Measurements from ENCODE around the gene RABIF.
A peak's percentile ranks its signal among the peaks of the same experiment; 100 is the strongest.

RABIF gene

GRCh38 chr1:202857136-202857610 is 31.8 kb downstream of the RABIF start:
- no peak overlapping the region for H3K4me3 ChIP-seq (replicated peaks; ENCODE audit: low read depth, low read length)
- DNase-seq (ENCODE audit: extremely low read depth, insufficient read length): no peak
- no peak for TF ChIP-seq CTCF (IDR thresholded peaks at IDR 0.05; ENCODE audit: insufficient read depth, low read length, poor library complexity, severe bottlenecking)
- peaks cover 1% of the 10 kb centered on the region; the same call in 1 of the 2 replicates for H3K27me3 ChIP-seq (replicated peaks; ENCODE audit: control insufficient read depth, insufficient read depth, low read length)
- H3K36me3 ChIP-seq (ENCODE audit: control insufficient read depth, insufficient read depth, low read length): no peaks in the 10 kb centered on the region

GRCh38 chr1:202856014-202856413 is 32.9 kb downstream of the RABIF start:
- TF ChIP-seq CTCF (IDR thresholded peaks at IDR 0.05; ENCODE audit: insufficient read depth, low read length, poor library complexity, severe bottlenecking): no peak
- H3K27me3 ChIP-seq (replicated peaks; ENCODE audit: control insufficient read depth, insufficient read depth, low read length): no peaks in the 10 kb centered on the region
- H3K36me3 ChIP-seq (ENCODE audit: control insufficient read depth, insufficient read depth, low read length): no peaks in the 10 kb centered on the region
- no peak overlapping the region for H3K4me3 ChIP-seq (replicated peaks; ENCODE audit: low read depth, low read length)
- no peak for DNase-seq (ENCODE audit: extremely low read depth, insufficient read length)

- no peaks in the 10 kb centered on the region for H3K27me3 ChIP-seq (replicated peaks; ENCODE audit: control insufficient read depth, insufficient read depth, low read length)
These were observed 34.2 kb downstream of the RABIF start for GRCh38 chr1:202854787-202855186.

GRCh38 chr1:202852163-202852904 is 36.6 kb downstream of the RABIF start:
- Histone ChIP-seq H3K36me3 (ENCODE audit: control insufficient read depth, insufficient read depth, low read length) (no peaks in the 10 kb centered on the region), H3K27me3 (replicated peaks; ENCODE audit: control insufficient read depth, insufficient read depth, low read length) (no peaks in the 10 kb centered on the region), H3K4me3 (replicated peaks; ENCODE audit: low read depth, low read length) (no peak overlapping the region)
- TF ChIP-seq CTCF (IDR thresholded peaks at IDR 0.05; ENCODE audit: insufficient read depth, low read length, poor library complexity, severe bottlenecking): peak; percentile 58
- DNase-seq (ENCODE audit: extremely low read depth, insufficient read length): no peak

More at GRCh38 chr1:202854787-202855186, 34.2 kb downstream of the RABIF start:
- TF ChIP-seq CTCF (IDR thresholded peaks at IDR 0.05; ENCODE audit: insufficient read depth, low read length, poor library complexity, severe bottlenecking): no peak
- H3K36me3 ChIP-seq (ENCODE audit: control insufficient read depth, insufficient read depth, low read length): no peaks in the 10 kb centered on the region
- no peak for DNase-seq (ENCODE audit: extremely low read depth, insufficient read length)
- H3K4me3 ChIP-seq (replicated peaks; ENCODE audit: low read depth, low read length): no peak overlapping the region

- peak; percentile 22 for DNase-seq (ENCODE audit: extremely low read depth, insufficient read length)
- Histone ChIP-seq H3K27me3 (replicated peaks; ENCODE audit: control insufficient read depth, insufficient read depth, low read length) (no peaks in the 10 kb centered on the region), H3K4me3 (replicated peaks; ENCODE audit: low read depth, low read length) (no peak overlapping the region), H3K36me3 (ENCODE audit: control insufficient read depth, insufficient read depth, low read length) (no peaks in the 10 kb centered on the region)
- TF ChIP-seq CTCF (IDR thresholded peaks at IDR 0.05; ENCODE audit: insufficient read depth, low read length, poor library complexity, severe bottlenecking): no peak
These were observed 38.2 kb downstream of the RABIF start for GRCh38 chr1:202850593-202851362.

All from GM06990 (cell line).